HepG2 (cell line): ENCODE results near the gene TMEM225B. TPM values are rescaled to one million over a fixed set of nuclear protein-coding genes. Genes with fewer than 3 reads are reported as not detected.
"Not testable (repeated sequence)": the region's sequence is repeated elsewhere in the genome, so short reads cannot be mapped to it uniquely, and the experiment has no call there.

Experiments
- ATAC-seq: fragments of 200-7000 bp; cut with Tn5 transposase; 3 replicates; pipeline ENCODE4 v1.9.1; 2020; ENCODE audit warnings: mild to moderate bottlenecking, moderate library complexity
- BruUV-seq: library from RNA; stranded (reverse); fragments of 400-500 nt; replicated peaks from 2 replicates; lab custom pipeline; 2021; lab: Mats Ljungman, UMichigan
- CTCF ChIA-PET: fragments of 300-600 bp; formaldehyde crosslinking; extraction: SDS; loops from one replicate; lab custom pipeline; 2021; ENCODE audit warnings: low total read pairs, inconsistent platforms, low intra/inter-chr PET ratio; lab: Yijun Ruan, JAX
- POLR2A ChIA-PET: fragments of 350-600 bp; sonication (Branson Sonifier 250); formaldehyde crosslinking; loops from one replicate; lab custom pipeline; 2020; ENCODE audit warnings: antibody characterized with exemption, inconsistent platforms; lab: Yijun Ruan, JAX
- DNase-seq: peaks from one replicate; pipeline ENCODE4 v3.0.0-alpha.2; 2015; ENCODE audit warnings: low spot score
- FAIRE-seq: peaks from 3 replicates; lab custom pipeline; 2011; peaks lifted over from hg19 to GRCh38; lab: Jason Lieb, UNC
- H2AFZ ChIP-seq: one replicate; pipeline ENCODE4 v1.6.1; 2011; ENCODE audit warnings: low read length, inconsistent platforms
- H3K27ac ChIP-seq: fragments of 300-600 bp; 3 replicates; pipeline ENCODE4 v1.8.0; 2011; ENCODE audit warnings: mixed run types, mild to moderate bottlenecking, mixed read lengths, low read length, inconsistent platforms; ENCODE audit not compliant: insufficient read depth; ENCODE audit errors: extremely low read length
- H3K27me3 ChIP-seq, 2 experiments: fragments of 200-600 bp in 1 of 2; 2 replicates in 1 of 2; 3 replicates in 1 of 2; pipeline versions ENCODE4 v1.6.0 to v1.8.0; 2011; ENCODE audit warnings: low read length in 2 of 2, mild to moderate bottlenecking in 2 of 2, moderate library complexity in 2 of 2, inconsistent platforms in 1 of 2; ENCODE audit not compliant: insufficient read depth in 2 of 2, control insufficient read depth in 1 of 2
- H3K36me3 ChIP-seq, 2 experiments: fragments of 200-600 bp in 1 of 2; replicated peaks in 1 of 2; 2 replicates in 1 of 2; 3 replicates in 1 of 2; pipeline versions ENCODE4 v1.5.1 to v1.8.0; 2011; ENCODE audit warnings: low read length in 2 of 2, inconsistent platforms in 1 of 2; ENCODE audit not compliant: insufficient read depth in 2 of 2, control insufficient read depth in 1 of 2
- H3K4me1 ChIP-seq: 2 replicates; pipeline ENCODE4 v1.5.1; 2012; ENCODE audit warnings: low read length, inconsistent platforms; ENCODE audit not compliant: insufficient read depth
- H3K4me2 ChIP-seq: 2 replicates; pipeline ENCODE4 v1.6.0; 2011; ENCODE audit warnings: low read depth, low read length, inconsistent platforms
- H3K4me3 ChIP-seq, 3 experiments: fragments of 200-600 bp in 1 of 3; sonication (generic), shearing (Covaris generic) in 1 of 3; replicated peaks in 1 of 3; 2 replicates each; pipeline ENCODE4 v1.5.1; 2011 to 2016; ENCODE audit warnings: low read length in 3 of 3, inconsistent platforms in 2 of 3, low read depth in 2 of 3, mild to moderate bottlenecking in 2 of 3, control low read depth in 1 of 3, mixed read lengths in 1 of 3; ENCODE audit not compliant: insufficient read depth in 1 of 3
- H3K79me2 ChIP-seq: one replicate; pipeline ENCODE4 v1.6.1; 2011; ENCODE audit warnings: low read length, inconsistent platforms; ENCODE audit not compliant: insufficient read depth
- H3K9ac ChIP-seq: 2 replicates; pipeline ENCODE4 v1.6.0; 2011; ENCODE audit warnings: mild to moderate bottlenecking, low read depth, low read length, inconsistent platforms; ENCODE audit not compliant: insufficient read depth
- H3K9me3 ChIP-seq: 2 replicates; pipeline ENCODE4 v1.5.1; 2012; ENCODE audit warnings: mild to moderate bottlenecking, low read length
- H4K20me1 ChIP-seq: 2 replicates; pipeline ENCODE4 v1.6.0; 2011; ENCODE audit warnings: inconsistent platforms, mild to moderate bottlenecking, low read length, moderate library complexity; ENCODE audit not compliant: insufficient read depth
- AHDC1 ChIP-seq: sonication (generic); formaldehyde crosslinking; IDR thresholded peaks from 2 replicates; pipeline ENCODE4 v1.5.1; 2020; ENCODE audit warnings: mild to moderate bottlenecking, missing genetic modification reagents, borderline replicate concordance
- TP53 ChIP-seq: sonication (generic); formaldehyde crosslinking; conservative IDR thresholded peaks from 2 replicates; pipeline ENCODE4 v1.4.0; 2020; ENCODE audit warnings: missing genetic modification reagents
- ZFP41 ChIP-seq: sonication (generic); formaldehyde crosslinking; IDR thresholded peaks from 2 replicates; pipeline ENCODE4 v1.4.0; 2020; ENCODE audit warnings: mild to moderate bottlenecking, missing genetic modification reagents, borderline replicate concordance
- ZNF639 ChIP-seq: conservative IDR thresholded peaks from 2 replicates; pipeline ENCODE4 v1.6.1; 2018; ENCODE audit warnings: missing genetic modification reagents
- WGBS: methylation state at CpG from one replicate; pipeline ENCODE4 v1.1.6; 2017; ENCODE audit warnings: low lambda C conversion rate; 5-methylcytosine and 5-hydroxymethylcytosine counted together
- in situ Hi-C: cut with HindIII; loops from 2 replicates; pipeline ENCODE4 v1.10.0; 2017; ENCODE audit warnings: low pct_unique_long_range_greater_than_20kb; ENCODE audit not compliant: extremely low pct_ligation_motif_present
- intact Hi-C: fragments of 100-400 bp; cut with micrococcal nuclease; formaldehyde crosslinking; loops from one replicate; pipeline ENCODE4 v1.10.0; 2022; ENCODE audit not compliant: unreplicated experiment
- polyA plus RNA-seq, 8 experiments: library from polyadenylated mRNA; depleted of rRNA in 3 of 8; stranded (reverse) in 7 of 8; unstranded in 1 of 8; fragments of >200 nt; fragmentation: Illumina TruSeq in 4 of 8; extraction: Trizol in 4 of 8; gene quantifications; 2 replicates each; pipeline versions ENCODE4 v1.2.1 to v1.2.3, GENCODE V29; 2011 to 2016; ENCODE audit warnings: low read depth in 4 of 8, missing spikeins in 1 of 8, mixed read lengths in 1 of 8; ENCODE audit not compliant: insufficient read depth in 1 of 8
- total RNA-seq, 5 experiments: library from RNA; depleted of rRNA; stranded (reverse); fragments of >200 nt; fragmentation: Illumina TruSeq; extraction: Trizol; gene quantifications; 2 replicates each; pipeline ENCODE4 v1.2.3, GENCODE V29; 2016; ENCODE audit warnings: low read depth in 1 of 5
- TF ChIP-seq, protein P1 (sequence below): sonication (generic); formaldehyde crosslinking; conservative IDR thresholded peaks from 2 replicates; pipeline ENCODE4 v1.4.0; 2020; ENCODE audit warnings: missing genetic modification reagents
- TF ChIP-seq, protein P2 (sequence below): IDR thresholded peaks from 2 replicates; pipeline ENCODE4 v1.6.1; 2016; ENCODE audit warnings: missing biosample characterization, missing genetic modification reagents, low read depth

The TMEM225B gene
- total and polyA plus RNA-seq, 2 of the 13 experiments (the other 11 are each of a cell fraction or from before 2014, with no cell fraction given), result 0.78 to 0.95 TPM

- TF ChIP-seq ZNF639 (CRISPR knock-in tag), result no peak
- TF ChIP-seq, protein P1, sequence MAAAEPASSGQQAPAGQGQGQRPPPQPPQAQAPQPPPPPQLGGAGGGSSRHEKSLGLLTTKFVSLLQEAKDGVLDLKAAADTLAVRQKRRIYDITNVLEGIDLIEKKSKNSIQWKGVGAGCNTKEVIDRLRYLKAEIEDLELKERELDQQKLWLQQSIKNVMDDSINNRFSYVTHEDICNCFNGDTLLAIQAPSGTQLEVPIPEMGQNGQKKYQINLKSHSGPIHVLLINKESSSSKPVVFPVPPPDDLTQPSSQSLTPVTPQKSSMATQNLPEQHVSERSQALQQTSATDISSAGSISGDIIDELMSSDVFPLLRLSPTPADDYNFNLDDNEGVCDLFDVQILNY (CRISPR knock-in tag), result no peak
These were observed 54.6 kb downstream of the TMEM225B start (continued) for GRCh38 chr7:99652671-99653070.

DNA sequence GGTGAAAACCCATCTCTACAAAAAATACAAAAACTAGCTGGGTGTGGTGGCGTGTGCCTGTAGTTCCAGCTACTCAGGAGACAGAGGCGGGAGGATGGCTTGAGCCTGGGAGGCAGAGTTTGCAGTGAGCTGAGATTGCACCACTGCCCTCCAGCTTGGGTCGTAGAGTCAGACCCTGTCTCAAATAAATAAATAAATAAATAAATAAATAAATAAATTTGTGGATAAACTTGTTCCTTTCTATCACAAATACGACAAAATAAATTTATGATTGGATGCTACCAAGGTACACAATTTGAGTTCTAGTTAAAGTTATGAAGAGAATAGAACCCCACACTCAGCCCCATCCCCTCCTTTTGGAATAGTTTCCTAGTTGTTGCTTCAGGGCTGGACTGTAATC lies 55.2 kb downstream of the TMEM225B start:
- not testable (repeated sequence) for DNase-seq

GRCh38 chr7:99653754-99654153 lies 55.7 kb downstream of the TMEM225B start:
- Histone ChIP-seq H4K20me1 (no peaks in the 10 kb centered on the region), H3K4me1 (no peaks in the 10 kb centered on the region), H3K9ac (no peak overlapping the region), H2AFZ (no peak overlapping the region), H3K27ac (no peak overlapping the region), H3K27me3 (no peaks in the 10 kb centered on the region), H3K9me3 (no peaks in the 10 kb centered on the region), H3K4me2 (no peak overlapping the region), H3K79me2 (no peaks in the 10 kb centered on the region), H3K36me3 (no peaks in the 10 kb centered on the region), H3K4me3 (no peak overlapping the region)
- FAIRE-seq, result no peak
- ATAC-seq, result no peak; the same call in 2 of the 3 replicates
- ChIA-PET POLR2A (no interaction called here), CTCF (no interaction called here)
- 96% methylated on average over 1 of the region's 3 CpGs for WGBS
- in situ Hi-C loops (no loop called here), intact Hi-C loops (no loop called here)
- BruUV-seq, result no TSS peak
- DNase-seq, result no peak
- no peak for TF ChIP-seq ZFP41 (CRISPR knock-in tag)
- TF ChIP-seq TP53, result no peak
- TF ChIP-seq, protein P2, sequence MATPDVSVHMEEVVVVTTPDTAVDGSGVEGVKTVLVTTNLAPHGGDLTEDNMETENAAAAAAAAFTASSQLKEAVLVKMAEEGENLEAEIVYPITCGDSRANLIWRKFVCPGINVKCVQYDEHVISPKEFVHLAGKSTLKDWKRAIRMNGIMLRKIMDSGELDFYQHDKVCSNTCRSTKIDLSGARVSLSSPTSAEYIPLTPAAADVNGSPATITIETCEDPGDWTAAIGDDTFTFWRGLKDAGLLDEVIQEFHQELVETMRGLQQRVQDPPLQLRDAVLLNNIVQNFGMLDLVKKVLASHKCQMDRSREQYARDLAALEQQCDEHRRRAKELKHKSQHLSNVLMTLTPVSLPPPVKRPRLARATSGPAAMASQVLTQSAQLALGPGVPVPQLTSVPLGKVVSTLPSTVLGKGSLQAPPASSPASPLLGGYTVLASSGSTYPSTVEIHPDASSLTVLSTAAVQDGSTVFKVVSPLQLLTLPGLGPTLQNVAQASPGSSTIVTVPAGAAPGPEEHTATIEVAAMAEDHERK, result no peak
- no peak for TF ChIP-seq AHDC1 (CRISPR knock-in tag)

More for the DNA sequence above, 55.2 kb downstream of the TMEM225B start:
- H3K27me3 ChIP-seq, intact Hi-C loops, H3K27ac ChIP-seq, H3K36me3 ChIP-seq, H3K4me2 ChIP-seq, H3K79me2 ChIP-seq, H4K20me1 ChIP-seq, POLR2A ChIA-PET, BruUV-seq, in situ Hi-C loops, CTCF ChIA-PET, FAIRE-seq, H3K4me1 ChIP-seq, ATAC-seq, H2AFZ ChIP-seq, H3K4me3 ChIP-seq, H3K9me3 ChIP-seq, H3K9ac ChIP-seq: not testable (repeated sequence)
- WGBS, result 98% methylated on average over 4 of the region's 4 CpGs
